DMS 273 (cell line): ENCODE measurements around the gene TEDC1.
A peak's percentile ranks its signal among the peaks of the same experiment; 100 is the strongest.

Source experiments
- DNase-seq: peaks from one replicate; lab custom pipeline; 2025; ENCODE audit not compliant: unreplicated experiment; lab: John Stamatoyannopoulos, UW

TEDC1 gene

GRCh38 chr14:105484069-105484996 is 6.7 kb upstream of the TEDC1 start:
- no peak for DNase-seq

GRCh38 chr14:105484997-105485393 is 6.1 kb upstream of the TEDC1 start:
- no peak for DNase-seq

GRCh38 chr14:105485739-105486162 is 5.3 kb upstream of the TEDC1 start:
- DNase-seq = peak; percentile 78

- DNase-seq = no peak
These were observed 4.7 kb upstream of the TEDC1 start, which contains the start of gene CRIP1 for GRCh38 chr14:105486163-105486973. Gene CRIP1 (plus strand): TSS chr14:105486886. CDS start chr14:105487260, 374 bp downstream.

GRCh38 chr14:105486974-105487448 is 4.0 kb upstream of the TEDC1 start:
- DNase-seq = no peak

GRCh38 chr14:105487449-105487985 is 3.5 kb upstream of the TEDC1 start:
- no peak for DNase-seq

- DNase-seq = no peak
These were observed 2.9 kb upstream of the TEDC1 start for GRCh38 chr14:105487986-105488777.

GRCh38 chr14:105488781-105489541 is 2.1 kb upstream of the TEDC1 start:
- no peak for DNase-seq

GRCh38 chr14:105489542-105490266 is 1.3 kb upstream of the TEDC1 start:
- DNase-seq = peak; percentile 95

- DNase-seq = no peak
These were observed 827 bp upstream of the TEDC1 start for GRCh38 chr14:105490267-105490571.

GRCh38 chr14:105491366-105491973 is 424 bp downstream of the TEDC1 start:
- DNase-seq = peak; percentile 85

- peak; percentile 57 for DNase-seq
These were observed 1.3 kb downstream of the TEDC1 start for GRCh38 chr14:105492031-105492970.

- DNase-seq = no peak
These were observed 2.2 kb downstream of the TEDC1 start for GRCh38 chr14:105492971-105493871.

GRCh38 chr14:105493921-105494605 is 3.0 kb downstream of the TEDC1 start:
- no peak for DNase-seq

GRCh38 chr14:105494606-105494929 is 3.5 kb downstream of the TEDC1 start:
- no peak for DNase-seq
